ENCODE results near the gene NDUFB11. TPM values are rescaled to one million over a fixed set of nuclear protein-coding genes. Genes with fewer than 3 reads are reported as not detected.
A peak's percentile ranks its signal among the peaks of the same experiment; 100 is the strongest.

NDUFB11 gene
- total RNA-seq, 1 experiment from 2014 or later: 78.9 TPM

GRCh38 chrX:47129899-47130358, 14.6 kb downstream of the NDUFB11 start:
- RAD21 ChIA-PET (ENCODE audit: low non-redundant PET in 1 of 2, low total read pairs in 2 of 2, uncharacterized antibody in 2 of 2, unreplicated experiment in 2 of 2): no interaction called here
- BruUV-seq (replicated peaks): no TSS peak

More at GRCh38 chrX:47129899-47130358, 14.6 kb downstream of the NDUFB11 start:
- peak overlapping the region; percentile 78 for H3K4me2 ChIP-seq (ENCODE audit: low read length)
- H3K79me2 ChIP-seq (ENCODE audit: insufficient read depth, low read length): no peaks in the 10 kb centered on the region
- no peaks in the 10 kb centered on the region for H3K9me3 ChIP-seq (ENCODE audit: control insufficient read depth in 1 of 2, insufficient read depth in 1 of 2, low read depth in 1 of 2, low read length in 2 of 2)
- ATAC-seq: no peak
- TF ChIP-seq CBX3 (IDR thresholded peaks at IDR 0.05; ENCODE audit: low read depth) (no peak), RAD21 (IDR thresholded peaks at IDR 0.05; ENCODE audit: low read depth) (no peak), SRF (IDR thresholded peaks at IDR 0.05; ENCODE audit: low read depth) (no peak), POLR2A (IDR thresholded peaks at IDR 0.05; ENCODE audit: borderline replicate concordance, extremely low read depth, insufficient read depth, insufficient read length) (no peak), ZNF274 (IDR thresholded peaks at IDR 0.05; ENCODE audit: low read depth, low read length) (no peak), CEBPB (IDR thresholded peaks at IDR 0.05; ENCODE audit: low read depth) (no peak), SP1 (IDR thresholded peaks at IDR 0.05; ENCODE audit: low read depth) (no peak), TCF7L2 (IDR thresholded peaks at IDR 0.05; ENCODE audit: borderline replicate concordance, extremely low read depth, insufficient read depth, insufficient read length) (no peak), JUND (IDR thresholded peaks at IDR 0.05) (no peak), ELF1 (IDR thresholded peaks at IDR 0.05; ENCODE audit: borderline replicate concordance, low read depth) (no peak), ZFX (IDR thresholded peaks at IDR 0.05) (no peak)
- TF ChIP-seq, protein P1, sequence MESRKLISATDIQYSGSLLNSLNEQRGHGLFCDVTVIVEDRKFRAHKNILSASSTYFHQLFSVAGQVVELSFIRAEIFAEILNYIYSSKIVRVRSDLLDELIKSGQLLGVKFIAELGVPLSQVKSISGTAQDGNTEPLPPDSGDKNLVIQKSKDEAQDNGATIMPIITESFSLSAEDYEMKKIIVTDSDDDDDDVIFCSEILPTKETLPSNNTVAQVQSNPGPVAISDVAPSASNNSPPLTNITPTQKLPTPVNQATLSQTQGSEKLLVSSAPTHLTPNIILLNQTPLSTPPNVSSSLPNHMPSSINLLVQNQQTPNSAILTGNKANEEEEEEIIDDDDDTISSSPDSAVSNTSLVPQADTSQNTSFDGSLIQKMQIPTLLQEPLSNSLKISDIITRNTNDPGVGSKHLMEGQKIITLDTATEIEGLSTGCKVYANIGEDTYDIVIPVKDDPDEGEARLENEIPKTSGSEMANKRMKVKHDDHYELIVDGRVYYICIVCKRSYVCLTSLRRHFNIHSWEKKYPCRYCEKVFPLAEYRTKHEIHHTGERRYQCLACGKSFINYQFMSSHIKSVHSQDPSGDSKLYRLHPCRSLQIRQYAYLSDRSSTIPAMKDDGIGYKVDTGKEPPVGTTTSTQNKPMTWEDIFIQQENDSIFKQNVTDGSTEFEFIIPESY (IDR thresholded peaks at IDR 0.05; ENCODE audit: extremely low read depth, insufficient replicate concordance, low read length): no peak
- TF ChIP-seq, protein P2, sequence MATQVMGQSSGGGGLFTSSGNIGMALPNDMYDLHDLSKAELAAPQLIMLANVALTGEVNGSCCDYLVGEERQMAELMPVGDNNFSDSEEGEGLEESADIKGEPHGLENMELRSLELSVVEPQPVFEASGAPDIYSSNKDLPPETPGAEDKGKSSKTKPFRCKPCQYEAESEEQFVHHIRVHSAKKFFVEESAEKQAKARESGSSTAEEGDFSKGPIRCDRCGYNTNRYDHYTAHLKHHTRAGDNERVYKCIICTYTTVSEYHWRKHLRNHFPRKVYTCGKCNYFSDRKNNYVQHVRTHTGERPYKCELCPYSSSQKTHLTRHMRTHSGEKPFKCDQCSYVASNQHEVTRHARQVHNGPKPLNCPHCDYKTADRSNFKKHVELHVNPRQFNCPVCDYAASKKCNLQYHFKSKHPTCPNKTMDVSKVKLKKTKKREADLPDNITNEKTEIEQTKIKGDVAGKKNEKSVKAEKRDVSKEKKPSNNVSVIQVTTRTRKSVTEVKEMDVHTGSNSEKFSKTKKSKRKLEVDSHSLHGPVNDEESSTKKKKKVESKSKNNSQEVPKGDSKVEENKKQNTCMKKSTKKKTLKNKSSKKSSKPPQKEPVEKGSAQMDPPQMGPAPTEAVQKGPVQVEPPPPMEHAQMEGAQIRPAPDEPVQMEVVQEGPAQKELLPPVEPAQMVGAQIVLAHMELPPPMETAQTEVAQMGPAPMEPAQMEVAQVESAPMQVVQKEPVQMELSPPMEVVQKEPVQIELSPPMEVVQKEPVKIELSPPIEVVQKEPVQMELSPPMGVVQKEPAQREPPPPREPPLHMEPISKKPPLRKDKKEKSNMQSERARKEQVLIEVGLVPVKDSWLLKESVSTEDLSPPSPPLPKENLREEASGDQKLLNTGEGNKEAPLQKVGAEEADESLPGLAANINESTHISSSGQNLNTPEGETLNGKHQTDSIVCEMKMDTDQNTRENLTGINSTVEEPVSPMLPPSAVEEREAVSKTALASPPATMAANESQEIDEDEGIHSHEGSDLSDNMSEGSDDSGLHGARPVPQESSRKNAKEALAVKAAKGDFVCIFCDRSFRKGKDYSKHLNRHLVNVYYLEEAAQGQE (IDR thresholded peaks at IDR 0.05; ENCODE audit: low read depth): no peak
- intact Hi-C loops (cut with micrococcal nuclease): no loop called here
- ChIA-PET CTCF (interaction anchor here (2.2 kb wide), 1 partner anchor 15 kb away, joined by 8 read pairs; the partner anchor contains the start of genes NDUFB11 and RBM10), POLR2A (interaction anchor here (1.3 to 1.7 kb wide), 2 partner anchors 15 kb away, joined by 7 read pairs; partner anchors contain the start of genes NDUFB11 and RBM10)
- H3K9ac ChIP-seq (ENCODE audit: low read length): peak overlapping the region; percentile 32; the same call in 1 of the 2 replicates
- no peaks in the 10 kb centered on the region for H3K27me3 ChIP-seq (ENCODE audit: insufficient read depth, low read length)
- DNase-seq (ENCODE audit: low read depth, low spot score): no peak
- peaks cover 0 to 4% of the 10 kb centered on the region in 2 experiments; a peak in 2 of 4 replicates for H3K4me1 ChIP-seq (ENCODE audit: control insufficient read depth in 1 of 2, insufficient read depth in 2 of 2, low read length in 2 of 2)
- no peak overlapping the region for H2AFZ ChIP-seq (ENCODE audit: low read depth, low read length, poor library complexity, severe bottlenecking)
- H3K9me2 ChIP-seq (ENCODE audit: insufficient read depth): no peaks in the 10 kb centered on the region
- no peak overlapping the region for H3K27ac ChIP-seq (ENCODE audit: low read depth, low read length)
- H4K20me1 ChIP-seq (ENCODE audit: insufficient read depth): no peaks in the 10 kb centered on the region
- H3K4me3 ChIP-seq (replicated peaks in 1 of 2; ENCODE audit: low read depth in 1 of 2, low read length in 2 of 2): peak overlapping the region; percentile 59 to 65
- no peaks in the 10 kb centered on the region for H3K36me3 ChIP-seq (ENCODE audit: control insufficient read depth in 1 of 2, insufficient read depth in 2 of 2, low read length in 2 of 2)
